Tibial nerve (tissue), 3 donors: Measurements from ENCODE around the gene CLSTN1.

ENCODE experiments used
- POLR2A ChIP-seq, 2 donors: fragments of 450-650 bp; IDR thresholded peaks; one replicate each; pipeline ENCODE4 v1.6.1; 2017; ENCODE audit warnings: antibody characterized with exemption in 2 of 2, mild to moderate bottlenecking in 2 of 2, moderate library complexity in 2 of 2
- TF ChIP-seq, protein P1 (sequence below), 5 experiments: fragments of 200-600 bp in 3 of 5; fragments of 450-650 bp in 2 of 5; sonication (generic) in 3 of 5; IDR thresholded peaks; one replicate each; pipeline ENCODE4 v1.5.1; 2016 to 2019; ENCODE audit warnings: antibody characterized with exemption in 5 of 5, mild to moderate bottlenecking in 3 of 5, moderate library complexity in 2 of 5

DNA sequence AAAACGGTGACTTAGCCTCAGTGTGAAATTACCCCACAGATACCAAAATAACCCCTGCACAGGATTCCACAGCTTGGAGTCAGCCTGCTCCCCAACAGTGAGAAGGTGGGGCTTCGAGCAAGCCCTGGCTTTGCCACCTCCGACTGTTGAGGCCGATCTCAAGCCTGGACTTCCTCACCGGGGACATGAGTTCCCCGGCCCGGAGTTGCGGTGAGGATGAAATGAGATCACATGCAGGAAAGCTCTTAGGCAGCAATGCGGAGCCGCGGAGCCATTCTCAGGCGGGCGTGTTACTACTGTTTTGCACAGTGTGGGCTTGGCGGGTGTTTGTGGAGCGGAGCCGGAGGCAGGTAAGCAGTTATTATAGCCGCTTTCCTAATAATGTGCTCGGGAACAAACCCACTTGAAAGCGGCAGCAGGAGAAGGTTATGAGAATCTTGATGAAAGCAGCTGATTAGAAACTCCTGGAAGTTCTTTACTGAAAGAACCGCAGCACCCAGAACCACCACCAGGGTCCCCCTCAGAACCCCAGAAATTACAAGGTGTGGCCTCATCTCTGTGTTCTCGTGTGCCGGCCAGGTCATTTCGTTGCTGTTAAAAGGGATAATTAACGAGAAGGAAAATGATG lies 3.9 kb upstream of the CLSTN1 start:
- TF ChIP-seq, protein P1, sequence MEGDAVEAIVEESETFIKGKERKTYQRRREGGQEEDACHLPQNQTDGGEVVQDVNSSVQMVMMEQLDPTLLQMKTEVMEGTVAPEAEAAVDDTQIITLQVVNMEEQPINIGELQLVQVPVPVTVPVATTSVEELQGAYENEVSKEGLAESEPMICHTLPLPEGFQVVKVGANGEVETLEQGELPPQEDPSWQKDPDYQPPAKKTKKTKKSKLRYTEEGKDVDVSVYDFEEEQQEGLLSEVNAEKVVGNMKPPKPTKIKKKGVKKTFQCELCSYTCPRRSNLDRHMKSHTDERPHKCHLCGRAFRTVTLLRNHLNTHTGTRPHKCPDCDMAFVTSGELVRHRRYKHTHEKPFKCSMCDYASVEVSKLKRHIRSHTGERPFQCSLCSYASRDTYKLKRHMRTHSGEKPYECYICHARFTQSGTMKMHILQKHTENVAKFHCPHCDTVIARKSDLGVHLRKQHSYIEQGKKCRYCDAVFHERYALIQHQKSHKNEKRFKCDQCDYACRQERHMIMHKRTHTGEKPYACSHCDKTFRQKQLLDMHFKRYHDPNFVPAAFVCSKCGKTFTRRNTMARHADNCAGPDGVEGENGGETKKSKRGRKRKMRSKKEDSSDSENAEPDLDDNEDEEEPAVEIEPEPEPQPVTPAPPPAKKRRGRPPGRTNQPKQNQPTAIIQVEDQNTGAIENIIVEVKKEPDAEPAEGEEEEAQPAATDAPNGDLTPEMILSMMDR (IDR thresholded peaks at IDR 0.05) = no peak
- no peak for TF ChIP-seq POLR2A (IDR thresholded peaks at IDR 0.05)
